Thymus (tissue), 11 donors: ENCODE results near the gene FITM1. TPM values are rescaled to one million over a fixed set of nuclear protein-coding genes. Genes with fewer than 3 reads are reported as not detected.
"Not testable (repeated sequence)": the region's sequence is repeated elsewhere in the genome, so short reads cannot be mapped to it uniquely, and the experiment has no call there.

Source experiments
- DNase-seq, 9 donors: peaks; one replicate each; pipeline ENCODE4 v3.0.0-alpha.2; 2013; ENCODE audit warnings: low spot score in 9 of 9, low read depth in 6 of 9, missing footprints in 1 of 9
- H3K27ac ChIP-seq, 2 donors: one replicate each; pipeline ENCODE4 v1.5.1; 2013; ENCODE audit warnings: control low read depth in 1 of 2, low read depth in 1 of 2, low read length in 1 of 2, mild to moderate bottlenecking in 1 of 2, moderate library complexity in 1 of 2
- H3K27me3 ChIP-seq, 2 donors: one replicate each; pipeline ENCODE4 v1.5.1; 2013; ENCODE audit warnings: low read length in 1 of 2; ENCODE audit not compliant: control insufficient read depth in 2 of 2, insufficient read depth in 1 of 2
- H3K36me3 ChIP-seq, 2 donors: one replicate each; pipeline ENCODE4 v1.5.1; 2013; ENCODE audit warnings: low read length in 1 of 2, mild to moderate bottlenecking in 1 of 2, moderate library complexity in 1 of 2; ENCODE audit not compliant: control insufficient read depth in 2 of 2, insufficient read depth in 2 of 2
- H3K4me1 ChIP-seq, 2 donors: one replicate each; pipeline ENCODE4 v1.5.1; 2013; ENCODE audit warnings: low read length in 2 of 2; ENCODE audit not compliant: control insufficient read depth in 2 of 2, insufficient read depth in 2 of 2
- H3K4me3 ChIP-seq, 2 donors: one replicate each; pipeline ENCODE4 v1.5.1; 2013; ENCODE audit warnings: low read length in 2 of 2, control low read depth in 1 of 2, mild to moderate bottlenecking in 1 of 2
- H3K9me3 ChIP-seq, 2 donors: one replicate each; pipeline ENCODE4 v1.5.1; 2013; ENCODE audit warnings: low read length in 1 of 2, mild to moderate bottlenecking in 1 of 2; ENCODE audit not compliant: control insufficient read depth in 2 of 2, insufficient read depth in 1 of 2
- WGBS: extraction: QIAGEN DNeasy Blood & Tissue Kit; methylation state at CpG from one replicate; pipeline ENCODE4 v1.1.7; 2013; 5-methylcytosine and 5-hydroxymethylcytosine counted together
- polyA plus RNA-seq: library from polyadenylated mRNA; stranded (reverse); fragments of 200-250 nt; gene quantifications from one replicate; pipeline ENCODE4 v1.2.3, GENCODE V29; 2013
- total RNA-seq: library from RNA; stranded (reverse); fragments of 120-200 nt; gene quantifications from one replicate; pipeline ENCODE4 v1.2.4, GENCODE V29; 2013
- donor health status: healthy.

Gene FITM1
- total and polyA plus RNA-seq, 2 donors = 0.80 to 3.5 TPM

- Histone ChIP-seq H3K27me3 (no peaks in the 10 kb centered on the region), H3K27ac (no peak overlapping the region), H3K9me3 (no peaks in the 10 kb centered on the region), H3K4me1 (no peaks in the 10 kb centered on the region), H3K36me3 (peaks cover 7 to 8% of the 10 kb centered on the region in 2 donors), H3K4me3 (no peak overlapping the region)
- DNase-seq = no peak
- WGBS = 98% methylated on average over 13 of the region's 13 CpGs
These were observed 27.0 kb upstream of the FITM1 start for GRCh38 chr14:24103451-24103850.

DNA sequence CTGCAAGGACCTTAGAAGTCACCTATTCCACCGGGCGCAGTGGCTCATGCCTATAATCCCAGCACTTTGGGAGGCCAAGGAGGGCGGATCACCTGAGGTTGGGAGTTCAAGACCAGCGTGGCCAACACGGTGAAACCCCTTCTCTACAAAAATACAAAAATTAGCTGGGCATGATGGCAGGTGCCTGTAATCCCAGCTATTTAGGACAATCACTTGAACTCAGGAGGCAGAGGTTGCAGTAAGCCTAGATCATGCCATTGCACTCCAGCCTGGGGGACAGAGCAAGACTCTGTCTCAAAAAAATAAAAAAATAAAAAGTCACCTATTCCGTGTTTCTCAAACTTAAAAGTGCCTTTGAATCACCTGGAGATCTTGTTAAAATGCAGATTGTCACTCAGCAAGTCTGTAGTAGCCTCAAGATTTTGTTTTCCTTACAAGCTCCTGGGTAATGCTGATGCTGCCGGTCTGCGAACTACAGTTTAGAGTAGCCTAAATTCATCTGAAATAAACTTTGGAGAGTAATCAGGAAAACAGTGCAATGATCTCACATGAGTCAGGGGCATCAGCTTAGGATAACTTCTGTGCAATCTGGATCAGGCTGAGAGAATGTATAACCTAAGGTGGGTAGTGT, 24.7 kb upstream of the FITM1 start:
- not testable (repeated sequence) for H3K27me3 ChIP-seq, H3K4me1 ChIP-seq, DNase-seq, H3K36me3 ChIP-seq, H3K27ac ChIP-seq, H3K4me3 ChIP-seq, H3K9me3 ChIP-seq
- WGBS = 98% methylated on average over 8 of the region's 8 CpGs

GRCh38 chr14:24106672-24107271, 23.7 kb upstream of the FITM1 start:
- Histone ChIP-seq H3K27me3 (no peaks in the 10 kb centered on the region), H3K36me3 (no peaks in the 10 kb centered on the region), H3K4me1 (no peaks in the 10 kb centered on the region), H3K9me3 (no peaks in the 10 kb centered on the region), H3K4me3 (no peak overlapping the region), H3K27ac (no peak overlapping the region)
- DNase-seq = no peak
- WGBS = 98% methylated on average over 4 of the region's 4 CpGs

- Histone ChIP-seq H3K4me3 (no peak overlapping the region), H3K4me1 (peaks cover 2% of the 10 kb centered on the region in 2 donors), H3K9me3 (no peaks in the 10 kb centered on the region), H3K27ac (peak overlapping the region; percentile 22 to 89), H3K36me3 (no peaks in the 10 kb centered on the region), H3K27me3 (no peaks in the 10 kb centered on the region)
- WGBS = 49% methylated on average over 5 of the region's 5 CpGs
- no peak for DNase-seq
These were observed 22.1 kb upstream of the FITM1 start for GRCh38 chr14:24108336-24108874.

GRCh38 chr14:24110060-24110459, 20.4 kb upstream of the FITM1 start:
- Histone ChIP-seq H3K4me3 (no peak overlapping the region), H3K36me3 (no peaks in the 10 kb centered on the region), H3K9me3 (no peaks in the 10 kb centered on the region), H3K27me3 (no peaks in the 10 kb centered on the region), H3K27ac (no peak overlapping the region), H3K4me1 (peaks cover 3 to 5% of the 10 kb centered on the region in 2 donors)
- WGBS = 95% methylated on average over 9 of the region's 9 CpGs
- no peak for DNase-seq

DNA sequence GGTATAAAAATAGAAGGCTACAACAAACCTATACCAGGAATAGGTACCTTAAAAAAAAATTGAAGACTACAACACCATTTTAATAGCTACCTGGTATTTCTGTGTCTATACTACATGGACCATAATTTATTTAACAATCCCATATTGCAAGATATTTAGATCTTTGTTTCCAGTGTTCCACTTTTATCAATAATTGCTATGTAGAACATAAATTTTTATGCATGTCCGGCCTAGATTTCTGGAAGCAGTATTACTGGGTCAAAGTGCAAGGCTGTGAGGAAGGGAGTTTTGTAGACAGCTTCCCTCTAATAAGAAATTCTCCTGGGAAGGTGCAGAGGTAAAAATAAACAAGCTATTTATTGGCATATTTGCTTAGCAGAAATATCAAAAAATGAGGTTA, 19.9 kb upstream of the FITM1 start:
- H3K9me3 ChIP-seq = no peaks in the 10 kb centered on the region
- 99% methylated on average over 1 of the region's 1 CpG for WGBS
- H3K4me3 ChIP-seq = no peak overlapping the region
- DNase-seq = no peak
- H3K36me3 ChIP-seq = no peaks in the 10 kb centered on the region
- peaks cover 4 to 7% of the 10 kb centered on the region in 2 donors for H3K4me1 ChIP-seq
- H3K27ac ChIP-seq = no peak overlapping the region
- H3K27me3 ChIP-seq = no peaks in the 10 kb centered on the region

- 27% methylated on average over 15 of the region's 15 CpGs for WGBS
- H3K4me1 ChIP-seq = peaks cover 22% of the 10 kb centered on the region in 2 donors
These were observed 17.1 kb upstream of the FITM1 start for GRCh38 chr14:24113379-24113800.

DNA sequence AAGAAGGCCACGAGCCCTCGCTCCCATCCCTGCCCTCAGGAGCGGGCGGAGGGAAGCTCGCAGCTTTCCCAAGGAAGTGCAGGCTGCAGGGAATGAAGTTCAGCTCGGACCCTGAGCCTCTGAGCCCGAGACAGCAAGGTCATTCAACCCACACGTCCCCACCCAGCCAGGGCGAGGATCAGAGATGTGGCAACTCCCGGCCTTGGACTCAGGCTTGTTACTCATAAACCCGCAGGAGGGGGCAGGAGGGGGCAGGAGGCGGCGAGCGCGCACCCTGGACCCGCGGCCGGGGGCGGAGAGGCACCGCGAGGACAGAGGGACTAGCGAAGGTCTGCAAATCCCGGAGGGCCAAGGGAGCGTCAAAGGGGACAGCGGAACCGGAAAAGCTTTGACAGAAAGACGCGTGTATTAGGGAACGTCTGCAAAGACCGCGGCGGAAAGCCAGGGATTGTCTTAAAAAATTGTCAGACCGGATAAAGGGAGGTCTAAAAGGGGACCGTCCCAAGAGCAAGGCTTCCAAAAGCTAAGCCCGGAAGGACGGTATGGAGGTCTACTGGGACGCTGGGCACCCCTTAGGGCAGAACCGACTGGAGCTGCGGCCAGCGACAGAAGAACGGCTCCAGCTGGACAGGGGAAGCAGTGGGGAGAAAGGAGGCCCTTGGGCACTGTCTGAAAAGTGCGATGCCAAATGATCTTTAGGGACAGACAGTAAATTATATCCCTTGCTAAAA, 16.5 kb upstream of the FITM1 start:
- DNase-seq = peak in 5 of 9 donors; percentile 63 to 90 (median 71)
- H3K27ac ChIP-seq = peak overlapping the region; percentile 100
- H3K9me3 ChIP-seq = no peaks in the 10 kb centered on the region
- H3K27me3 ChIP-seq = no peaks in the 10 kb centered on the region
- H3K36me3 ChIP-seq = peaks cover 17 to 23% of the 10 kb centered on the region in 2 donors
- peaks cover 22% of the 10 kb centered on the region in 2 donors for H3K4me1 ChIP-seq
- WGBS = under 1% methylated on average over 42 of the region's 42 CpGs
- H3K4me3 ChIP-seq = peak overlapping the region; percentile 74 to 93

More at GRCh38 chr14:24113379-24113800, 17.1 kb upstream of the FITM1 start:
- H3K27ac ChIP-seq = peak overlapping the region; percentile 100
- no peaks in the 10 kb centered on the region for H3K9me3 ChIP-seq
- no peaks in the 10 kb centered on the region for H3K27me3 ChIP-seq
- peak overlapping the region; percentile 74 to 93 for H3K4me3 ChIP-seq
- H3K36me3 ChIP-seq = peaks cover 11 to 17% of the 10 kb centered on the region in 2 donors
- no peak for DNase-seq
